HG03025 (cell line): Measurements from ENCODE around the gene TLNRD1.

ENCODE experiments used
- ATAC-seq: cut with Tn5 transposase; IDR thresholded peaks from one replicate; pipeline ENCODE4 v1.9.1; 2021; ENCODE audit warnings: mild to moderate bottlenecking, moderate library complexity; ENCODE audit not compliant: unreplicated experiment, low FRiP score

Gene TLNRD1

GRCh38 chr15:81000144-81000623 is 539 bp upstream of the TLNRD1 start:
- peak; percentile 0 for ATAC-seq

- peak; percentile 38 for ATAC-seq
These were observed 657 bp downstream of the TLNRD1 start for GRCh38 chr15:81001152-81002008.

GRCh38 chr15:81002009-81002330 is 1.2 kb downstream of the TLNRD1 start:
- no peak for ATAC-seq

GRCh38 chr15:81002331-81003096 is 1.8 kb downstream of the TLNRD1 start:
- ATAC-seq = no peak

- no peak for ATAC-seq
These were observed 2.3 kb downstream of the TLNRD1 start for GRCh38 chr15:81003097-81003350.

- ATAC-seq = no peak
These were observed 5.4 kb downstream of the TLNRD1 start for GRCh38 chr15:81006124-81006523.

- ATAC-seq = no peak
These were observed 6.8 kb downstream of the TLNRD1 start for GRCh38 chr15:81007428-81008064.

- ATAC-seq = no peak
These were observed 7.6 kb downstream of the TLNRD1 start for GRCh38 chr15:81008312-81008711.

GRCh38 chr15:81010086-81010485 is 9.4 kb downstream of the TLNRD1 start:
- no peak for ATAC-seq

- no peak for ATAC-seq
These were observed 10.9 kb downstream of the TLNRD1 start for GRCh38 chr15:81011593-81011992.

GRCh38 chr15:81012588-81012987 is 11.9 kb downstream of the TLNRD1 start:
- ATAC-seq = no peak

- no peak for ATAC-seq
These were observed 12.7 kb downstream of the TLNRD1 start for GRCh38 chr15:81013396-81013929.

- no peak for ATAC-seq
These were observed 13.8 kb downstream of the TLNRD1 start for GRCh38 chr15:81014446-81015093.

- no peak for ATAC-seq
These were observed 15.1 kb downstream of the TLNRD1 start for GRCh38 chr15:81015621-81016488.

GRCh38 chr15:81016489-81017068 is 15.9 kb downstream of the TLNRD1 start:
- ATAC-seq = no peak

- no peak for ATAC-seq
These were observed 17.5 kb downstream of the TLNRD1 start for GRCh38 chr15:81018197-81018596.

GRCh38 chr15:81021321-81021720 is 20.6 kb downstream of the TLNRD1 start:
- no peak for ATAC-seq

GRCh38 chr15:81023483-81024264 is 23.0 kb downstream of the TLNRD1 start:
- peak; percentile 94 for ATAC-seq
